H9 (cell line): Measurements from ENCODE around the gene RAP1GAP2. TPM values are rescaled to one million over a fixed set of nuclear protein-coding genes. Genes with fewer than 3 reads are reported as not detected.

ENCODE experiments used
- DNase-seq: peaks from one replicate; pipeline ENCODE4 v3.0.0-alpha.2; 2017
- H2AFZ ChIP-seq: one replicate; pipeline ENCODE4 v1.6.1; 2013; ENCODE audit warnings: mild to moderate bottlenecking, low read length, control low read depth, moderate library complexity
- H2AK5ac ChIP-seq: 2 replicates; pipeline ENCODE4 v1.6.1; 2013; ENCODE audit warnings: low read length, control low read depth, mixed read lengths; ENCODE audit not compliant: insufficient read length
- H2BK120ac ChIP-seq: one replicate; pipeline ENCODE4 v1.6.1; 2013; ENCODE audit warnings: low read depth, mild to moderate bottlenecking, low read length, control low read depth, inconsistent platforms; ENCODE audit not compliant: poor library complexity, severe bottlenecking
- H2BK12ac ChIP-seq: 2 replicates; pipeline ENCODE4 v1.6.1; 2013; ENCODE audit warnings: low read length, control low read depth, mixed read lengths, low read depth; ENCODE audit not compliant: insufficient read length
- H2BK15ac ChIP-seq: 2 replicates; pipeline ENCODE4 v1.6.1; 2013; ENCODE audit warnings: low read depth, low read length, control low read depth
- H2BK20ac ChIP-seq: one replicate; pipeline ENCODE4 v1.6.1; 2013; ENCODE audit warnings: low read depth, mild to moderate bottlenecking, low read length, control low read depth, inconsistent platforms; ENCODE audit not compliant: poor library complexity, severe bottlenecking
- H2BK5ac ChIP-seq: 2 replicates; pipeline ENCODE4 v1.6.1; 2013; ENCODE audit warnings: low read length, control low read depth, mixed read lengths; ENCODE audit not compliant: insufficient read length
- H3K14ac ChIP-seq: 2 replicates; pipeline ENCODE4 v1.6.1; 2013; ENCODE audit warnings: low read length, control low read depth; ENCODE audit not compliant: insufficient read depth
- H3K18ac ChIP-seq: 2 replicates; pipeline ENCODE4 v1.6.1; 2013; ENCODE audit warnings: low read depth, mild to moderate bottlenecking, mixed read lengths, low read length, control low read depth; ENCODE audit not compliant: insufficient read length
- H3K23ac ChIP-seq: 2 replicates; pipeline ENCODE4 v1.6.1; 2013; ENCODE audit warnings: low read length, control low read depth, mixed read lengths, low read depth; ENCODE audit not compliant: insufficient read length
- H3K23me2 ChIP-seq: 2 replicates; pipeline ENCODE4 v1.6.1; 2013; ENCODE audit warnings: low read depth, mild to moderate bottlenecking, mixed read lengths, low read length, control low read depth; ENCODE audit not compliant: insufficient read length, poor library complexity, severe bottlenecking
- H3K27ac ChIP-seq: 2 replicates; pipeline ENCODE4 v1.5.1; 2013; ENCODE audit warnings: low read length, control low read depth, mixed read lengths, low read depth; ENCODE audit not compliant: insufficient read length
- H3K27me3 ChIP-seq: 2 replicates; pipeline ENCODE4 v1.6.1; 2013; ENCODE audit warnings: low read length, control low read depth, inconsistent platforms; ENCODE audit not compliant: insufficient read depth
- H3K4ac ChIP-seq: 2 replicates; pipeline ENCODE4 v1.6.1; 2013; ENCODE audit warnings: low read depth, mild to moderate bottlenecking, control low read depth, inconsistent platforms, low read length, moderate library complexity
- H3K4me1 ChIP-seq: 2 replicates; pipeline ENCODE4 v1.6.1; 2013; ENCODE audit warnings: low read length, control low read depth, inconsistent platforms; ENCODE audit not compliant: insufficient read depth
- H3K4me2 ChIP-seq: 2 replicates; pipeline ENCODE4 v1.6.1; 2013; ENCODE audit warnings: low read length, control low read depth, mixed read lengths; ENCODE audit not compliant: insufficient read length, insufficient read depth
- H3K56ac ChIP-seq: 2 replicates; pipeline ENCODE4 v1.6.1; 2013; ENCODE audit warnings: low read depth, mild to moderate bottlenecking, mixed read lengths, low read length, control low read depth; ENCODE audit not compliant: insufficient read length
- H3K79me1 ChIP-seq: 2 replicates; pipeline ENCODE4 v1.6.1; 2013; ENCODE audit warnings: low read depth, mild to moderate bottlenecking, moderate library complexity, low read length, control low read depth, inconsistent platforms; ENCODE audit not compliant: insufficient read depth, poor library complexity, severe bottlenecking
- H3K79me2 ChIP-seq: 2 replicates; pipeline ENCODE4 v1.6.1; 2013; ENCODE audit warnings: low read length, control low read depth, inconsistent platforms; ENCODE audit not compliant: insufficient read depth
- H3K9ac ChIP-seq: 2 replicates; pipeline ENCODE4 v1.6.1; 2013; ENCODE audit warnings: low read length, control low read depth, mixed read lengths; ENCODE audit not compliant: insufficient read length; ENCODE audit errors: extremely low read depth
- H3K9me3 ChIP-seq: one replicate; pipeline ENCODE4 v1.6.1; 2013; ENCODE audit warnings: low read depth, low read length, inconsistent platforms; ENCODE audit not compliant: control insufficient read depth
- H3T11ph ChIP-seq: one replicate; pipeline ENCODE4 v1.6.1; 2013; ENCODE audit warnings: mild to moderate bottlenecking, low read length, control low read depth, inconsistent platforms
- H4K20me1 ChIP-seq: one replicate; pipeline ENCODE4 v1.6.1; 2013; ENCODE audit not compliant: control insufficient read depth, insufficient read length, insufficient read depth
- H4K5ac ChIP-seq: 2 replicates; pipeline ENCODE4 v1.6.1; 2013; ENCODE audit warnings: low read depth, mild to moderate bottlenecking, mixed read lengths, low read length, control low read depth; ENCODE audit not compliant: insufficient read length
- H4K8ac ChIP-seq: replicated peaks from 2 replicates; pipeline ENCODE4 v1.6.1; 2013; ENCODE audit warnings: low read length, control low read depth, mixed read lengths, low read depth; ENCODE audit not compliant: insufficient read length
- H4K91ac ChIP-seq: 2 replicates; pipeline ENCODE4 v1.6.1; 2013; ENCODE audit warnings: low read depth, mild to moderate bottlenecking, moderate library complexity, mixed read lengths, low read length, control low read depth; ENCODE audit not compliant: insufficient read length
- H3K27ac Mint-ChIP-seq, 3 experiments: 2 replicates in 2 of 3; 3 replicates in 1 of 3; pipeline ENCODE4 v1.8.0; 2020 to 2021; ENCODE audit warnings: mixed read lengths in 3 of 3, mild to moderate bottlenecking in 1 of 3, moderate library complexity in 1 of 3
- H3K27me3 Mint-ChIP-seq: 2 replicates; pipeline ENCODE4 v1.8.0; 2021; ENCODE audit warnings: low read depth, mild to moderate bottlenecking, moderate library complexity, mixed read lengths
- H3K36me3 Mint-ChIP-seq, 3 experiments: 2 replicates in 2 of 3; 3 replicates in 1 of 3; pipeline ENCODE4 v1.8.0; 2020 to 2021; ENCODE audit warnings: low read depth in 3 of 3, mixed read lengths in 3 of 3; ENCODE audit not compliant: insufficient read depth in 1 of 3
- H3K4me1 Mint-ChIP-seq, 2 experiments: 2 replicates each; pipeline ENCODE4 v1.8.0; 2020; ENCODE audit warnings: mixed read lengths in 2 of 2
- H3K4me3 Mint-ChIP-seq, 2 experiments: 2 replicates in 1 of 2; 3 replicates in 1 of 2; pipeline ENCODE4 v1.8.0; 2020 to 2021; ENCODE audit warnings: mild to moderate bottlenecking in 2 of 2, mixed read lengths in 2 of 2, moderate library complexity in 1 of 2
- H3K9me3 Mint-ChIP-seq, 2 experiments: 2 replicates in 1 of 2; 3 replicates in 1 of 2; pipeline ENCODE4 v1.8.0; 2020; ENCODE audit warnings: mild to moderate bottlenecking in 2 of 2, mixed read lengths in 2 of 2, moderate library complexity in 1 of 2
- CTCF ChIP-seq: fragments of 200-600 bp; sonication (generic); conservative IDR thresholded peaks from 3 replicates; pipeline ENCODE4 v1.8.0; 2021; ENCODE audit warnings: antibody characterized with exemption, mild to moderate bottlenecking
- WGBS: extraction: QIAGEN DNeasy Blood & Tissue Kit; methylation state at CpG from one replicate; pipeline ENCODE4 v1.1.7; 2013; ENCODE audit warnings: missing lambda C conversion rate, low lambda C conversion rate, mixed read lengths; ENCODE audit not compliant: insufficient read length; ENCODE audit errors: extremely low coverage; 5-methylcytosine and 5-hydroxymethylcytosine counted together
- total RNA-seq: library from RNA; stranded (reverse); gene quantifications from 2 replicates; pipeline ENCODE4 v1.2.1, GENCODE V29; 2021

RAP1GAP2 gene
- total RNA-seq, 1 experiment from 2014 or later = 33.8 TPM

GRCh38 chr17:3035968-3036280 lies 239.7 kb downstream of the RAP1GAP2 start:
- Histone ChIP-seq H3K9me3 (no peaks in the 10 kb centered on the region), H3K79me1 (no peaks in the 10 kb centered on the region), H3K4ac (no peak overlapping the region), H2AK5ac (no peak overlapping the region), H2AFZ (no peak overlapping the region), H3T11ph (no peak overlapping the region), H3K56ac (no peak overlapping the region), H4K20me1 (no peaks in the 10 kb centered on the region), H3K27ac (no peak overlapping the region), H3K23me2 (no peaks in the 10 kb centered on the region), H4K91ac (no peak overlapping the region), H2BK5ac (no peak overlapping the region), H3K4me2 (no peak overlapping the region), H2BK15ac (no peak overlapping the region), H3K18ac (no peak overlapping the region), H4K5ac (no peak overlapping the region), H3K23ac (no peak overlapping the region), H3K4me1 (no peaks in the 10 kb centered on the region), H3K14ac (no peak overlapping the region), H3K27me3 (no peaks in the 10 kb centered on the region), H3K9ac (no peak overlapping the region), H2BK120ac (no peak overlapping the region), H3K79me2 (no peaks in the 10 kb centered on the region), H2BK12ac (no peak overlapping the region), H2BK20ac (no peak overlapping the region), H4K8ac (no peak overlapping the region)
- no peak for TF ChIP-seq CTCF
- no peak overlapping the region for H3K4me3 Mint-ChIP-seq
- H3K36me3 Mint-ChIP-seq = peaks cover under 1 to 6% (median under 1%) of the 10 kb centered on the region in 3 experiments; a peak in 5 of 7 replicates
- H3K27ac Mint-ChIP-seq = peak overlapping the region in 1 of 3 experiments; percentile 88; a peak in 2 of 7 replicates
- H3K27me3 Mint-ChIP-seq = peaks cover under 1% of the 10 kb centered on the region; the same call in 1 of the 2 replicates
- H3K4me1 Mint-ChIP-seq = no peaks in the 10 kb centered on the region
- no peak for DNase-seq
- WGBS = no CpG with 5 or more reads among the region's 7 CpGs
- no peaks in the 10 kb centered on the region for H3K9me3 Mint-ChIP-seq
